Measurements from ENCODE around the gene SH3GLB2. TPM values are rescaled to one million over a fixed set of nuclear protein-coding genes. Genes with fewer than 3 reads are reported as not detected.

Gene SH3GLB2
- total and polyA plus RNA-seq, 2 experiments from 2014 or later = 21.9 to 68.0 TPM

DNA sequence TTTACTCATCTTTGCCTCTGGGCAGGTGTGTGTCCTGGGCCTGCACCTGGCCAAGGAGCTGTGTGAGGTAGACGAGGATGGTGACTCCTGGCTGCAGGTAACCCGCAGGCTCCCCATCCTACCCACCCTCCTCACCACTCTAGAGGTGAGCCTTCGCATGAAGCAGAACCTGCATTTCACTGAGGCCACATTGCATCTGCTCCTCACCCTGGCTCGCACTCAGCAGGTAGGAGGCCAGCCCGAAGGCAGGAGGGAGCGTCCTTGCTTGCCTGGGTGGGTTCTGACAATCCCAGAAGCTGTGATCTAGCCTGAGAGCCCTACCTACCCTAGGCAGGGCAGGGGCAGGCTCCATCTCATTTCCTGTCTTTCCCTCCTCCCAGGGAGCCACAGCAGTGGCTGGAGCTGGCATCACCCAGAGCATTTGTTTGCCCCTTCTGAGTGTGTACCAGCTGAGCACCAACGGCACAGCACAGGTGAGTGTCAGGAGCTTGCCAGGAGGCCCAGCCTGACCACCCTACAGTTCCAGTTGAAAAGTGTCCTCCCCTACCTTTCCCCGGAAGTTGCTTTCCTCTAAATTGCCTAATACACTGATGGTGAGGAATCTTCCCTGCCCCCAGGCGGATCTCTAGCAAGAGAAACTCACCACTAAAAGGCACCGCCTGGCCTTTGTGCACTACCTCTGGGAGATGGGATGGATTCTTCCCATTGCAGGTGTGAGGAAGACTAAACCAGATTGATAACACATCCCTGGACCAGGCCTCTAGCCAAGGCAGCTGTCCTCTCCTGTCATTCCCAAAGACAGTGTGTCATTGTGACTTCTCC lies 26.4 kb downstream of the SH3GLB2 start:
- H3K27me3 ChIP-seq (ENCODE audit: insufficient read depth) = no peaks in the 10 kb centered on the region
- no peak for TF ChIP-seq EZH2 (IDR thresholded peaks at IDR 0.05; ENCODE audit: low read depth, unreplicated experiment)
- TF ChIP-seq, protein P1, sequence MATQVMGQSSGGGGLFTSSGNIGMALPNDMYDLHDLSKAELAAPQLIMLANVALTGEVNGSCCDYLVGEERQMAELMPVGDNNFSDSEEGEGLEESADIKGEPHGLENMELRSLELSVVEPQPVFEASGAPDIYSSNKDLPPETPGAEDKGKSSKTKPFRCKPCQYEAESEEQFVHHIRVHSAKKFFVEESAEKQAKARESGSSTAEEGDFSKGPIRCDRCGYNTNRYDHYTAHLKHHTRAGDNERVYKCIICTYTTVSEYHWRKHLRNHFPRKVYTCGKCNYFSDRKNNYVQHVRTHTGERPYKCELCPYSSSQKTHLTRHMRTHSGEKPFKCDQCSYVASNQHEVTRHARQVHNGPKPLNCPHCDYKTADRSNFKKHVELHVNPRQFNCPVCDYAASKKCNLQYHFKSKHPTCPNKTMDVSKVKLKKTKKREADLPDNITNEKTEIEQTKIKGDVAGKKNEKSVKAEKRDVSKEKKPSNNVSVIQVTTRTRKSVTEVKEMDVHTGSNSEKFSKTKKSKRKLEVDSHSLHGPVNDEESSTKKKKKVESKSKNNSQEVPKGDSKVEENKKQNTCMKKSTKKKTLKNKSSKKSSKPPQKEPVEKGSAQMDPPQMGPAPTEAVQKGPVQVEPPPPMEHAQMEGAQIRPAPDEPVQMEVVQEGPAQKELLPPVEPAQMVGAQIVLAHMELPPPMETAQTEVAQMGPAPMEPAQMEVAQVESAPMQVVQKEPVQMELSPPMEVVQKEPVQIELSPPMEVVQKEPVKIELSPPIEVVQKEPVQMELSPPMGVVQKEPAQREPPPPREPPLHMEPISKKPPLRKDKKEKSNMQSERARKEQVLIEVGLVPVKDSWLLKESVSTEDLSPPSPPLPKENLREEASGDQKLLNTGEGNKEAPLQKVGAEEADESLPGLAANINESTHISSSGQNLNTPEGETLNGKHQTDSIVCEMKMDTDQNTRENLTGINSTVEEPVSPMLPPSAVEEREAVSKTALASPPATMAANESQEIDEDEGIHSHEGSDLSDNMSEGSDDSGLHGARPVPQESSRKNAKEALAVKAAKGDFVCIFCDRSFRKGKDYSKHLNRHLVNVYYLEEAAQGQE (IDR thresholded peaks at IDR 0.05; ENCODE audit: unreplicated experiment) = no peak
- no peak for TF ChIP-seq CTCF (conservative IDR thresholded peaks at IDR 0.05; ENCODE audit: low read depth in 2 of 2)
- no peak for TF ChIP-seq NANOG (IDR thresholded peaks at IDR 0.05; ENCODE audit: borderline replicate concordance)
- TF ChIP-seq EZH2phosphoT487 (IDR thresholded peaks at IDR 0.05; ENCODE audit: unreplicated experiment) = no peak
- TF ChIP-seq CREB1 (CRISPR knock-in tag; IDR thresholded peaks at IDR 0.05; ENCODE audit: low read depth) = no peak
- TF ChIP-seq ZNF114 (CRISPR knock-in tag; IDR thresholded peaks at IDR 0.05) = no peak
- TF ChIP-seq, protein P2, sequence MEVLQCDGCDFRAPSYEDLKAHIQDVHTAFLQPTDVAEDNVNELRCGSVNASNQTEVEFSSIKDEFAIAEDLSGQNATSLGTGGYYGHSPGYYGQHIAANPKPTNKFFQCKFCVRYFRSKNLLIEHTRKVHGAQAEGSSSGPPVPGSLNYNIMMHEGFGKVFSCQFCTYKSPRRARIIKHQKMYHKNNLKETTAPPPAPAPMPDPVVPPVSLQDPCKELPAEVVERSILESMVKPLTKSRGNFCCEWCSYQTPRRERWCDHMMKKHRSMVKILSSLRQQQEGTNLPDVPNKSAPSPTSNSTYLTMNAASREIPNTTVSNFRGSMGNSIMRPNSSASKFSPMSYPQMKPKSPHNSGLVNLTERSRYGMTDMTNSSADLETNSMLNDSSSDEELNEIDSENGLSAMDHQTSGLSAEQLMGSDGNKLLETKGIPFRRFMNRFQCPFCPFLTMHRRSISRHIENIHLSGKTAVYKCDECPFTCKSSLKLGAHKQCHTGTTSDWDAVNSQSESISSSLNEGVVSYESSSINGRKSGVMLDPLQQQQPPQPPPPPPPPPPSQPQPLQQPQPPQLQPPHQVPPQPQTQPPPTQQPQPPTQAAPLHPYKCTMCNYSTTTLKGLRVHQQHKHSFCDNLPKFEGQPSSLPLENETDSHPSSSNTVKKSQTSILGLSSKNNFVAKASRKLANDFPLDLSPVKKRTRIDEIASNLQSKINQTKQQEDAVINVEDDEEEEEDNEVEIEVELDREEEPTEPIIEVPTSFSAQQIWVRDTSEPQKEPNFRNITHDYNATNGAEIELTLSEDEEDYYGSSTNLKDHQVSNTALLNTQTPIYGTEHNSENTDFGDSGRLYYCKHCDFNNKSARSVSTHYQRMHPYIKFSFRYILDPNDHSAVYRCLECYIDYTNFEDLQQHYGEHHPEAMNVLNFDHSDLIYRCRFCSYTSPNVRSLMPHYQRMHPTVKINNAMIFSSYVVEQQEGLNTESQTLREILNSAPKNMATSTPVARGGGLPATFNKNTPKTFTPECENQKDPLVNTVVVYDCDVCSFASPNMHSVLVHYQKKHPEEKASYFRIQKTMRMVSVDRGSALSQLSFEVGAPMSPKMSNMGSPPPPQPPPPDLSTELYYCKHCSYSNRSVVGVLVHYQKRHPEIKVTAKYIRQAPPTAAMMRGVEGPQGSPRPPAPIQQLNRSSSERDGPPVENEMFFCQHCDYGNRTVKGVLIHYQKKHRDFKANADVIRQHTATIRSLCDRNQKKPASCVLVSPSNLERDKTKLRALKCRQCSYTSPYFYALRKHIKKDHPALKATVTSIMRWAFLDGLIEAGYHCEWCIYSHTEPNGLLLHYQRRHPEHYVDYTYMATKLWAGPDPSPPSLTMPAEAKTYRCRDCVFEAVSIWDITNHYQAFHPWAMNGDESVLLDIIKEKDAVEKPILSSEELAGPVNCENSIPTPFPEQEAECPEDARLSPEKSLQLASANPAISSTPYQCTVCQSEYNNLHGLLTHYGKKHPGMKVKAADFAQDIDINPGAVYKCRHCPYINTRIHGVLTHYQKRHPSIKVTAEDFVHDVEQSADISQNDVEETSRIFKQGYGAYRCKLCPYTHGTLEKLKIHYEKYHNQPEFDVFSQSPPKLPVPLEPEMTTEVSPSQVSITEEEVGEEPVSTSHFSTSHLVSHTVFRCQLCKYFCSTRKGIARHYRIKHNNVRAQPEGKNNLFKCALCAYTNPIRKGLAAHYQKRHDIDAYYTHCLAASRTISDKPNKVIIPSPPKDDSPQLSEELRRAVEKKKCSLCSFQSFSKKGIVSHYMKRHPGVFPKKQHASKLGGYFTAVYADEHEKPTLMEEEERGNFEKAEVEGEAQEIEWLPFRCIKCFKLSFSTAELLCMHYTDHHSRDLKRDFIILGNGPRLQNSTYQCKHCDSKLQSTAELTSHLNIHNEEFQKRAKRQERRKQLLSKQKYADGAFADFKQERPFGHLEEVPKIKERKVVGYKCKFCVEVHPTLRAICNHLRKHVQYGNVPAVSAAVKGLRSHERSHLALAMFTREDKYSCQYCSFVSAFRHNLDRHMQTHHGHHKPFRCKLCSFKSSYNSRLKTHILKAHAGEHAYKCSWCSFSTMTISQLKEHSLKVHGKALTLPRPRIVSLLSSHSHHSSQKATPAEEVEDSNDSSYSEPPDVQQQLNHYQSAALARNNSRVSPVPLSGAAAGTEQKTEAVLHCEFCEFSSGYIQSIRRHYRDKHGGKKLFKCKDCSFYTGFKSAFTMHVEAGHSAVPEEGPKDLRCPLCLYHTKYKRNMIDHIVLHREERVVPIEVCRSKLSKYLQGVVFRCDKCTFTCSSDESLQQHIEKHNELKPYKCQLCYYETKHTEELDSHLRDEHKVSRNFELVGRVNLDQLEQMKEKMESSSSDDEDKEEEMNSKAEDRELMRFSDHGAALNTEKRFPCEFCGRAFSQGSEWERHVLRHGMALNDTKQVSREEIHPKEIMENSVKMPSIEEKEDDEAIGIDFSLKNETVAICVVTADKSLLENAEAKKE (CRISPR knock-in tag; IDR thresholded peaks at IDR 0.05) = no peak
- TF ChIP-seq ZNF331 (CRISPR knock-in tag; IDR thresholded peaks at IDR 0.05; ENCODE audit: low read depth) = no peak
- TF ChIP-seq POLR2AphosphoS5 (IDR thresholded peaks at IDR 0.05; ENCODE audit: low read depth) = no peak
- no peak for TF ChIP-seq JUNB (IDR thresholded peaks at IDR 0.05; ENCODE audit: unreplicated experiment)
- TF ChIP-seq STAT1 (IDR thresholded peaks at IDR 0.05; ENCODE audit: unreplicated experiment) = no peak
- TF ChIP-seq ETS1 (IDR thresholded peaks at IDR 0.05) = no peak
- H3K36me3 ChIP-seq (ENCODE audit: insufficient read depth) = peaks cover 35% of the 10 kb centered on the region
- no peak overlapping the region for H3K27ac ChIP-seq (ENCODE audit: low read depth)
- no peak overlapping the region for H3K4me3 ChIP-seq
- no peak for ATAC-seq
- peaks cover 19% of the 10 kb centered on the region; the same call in 1 of the 2 replicates for H3F3A ChIP-seq (replicated peaks; ENCODE audit: low read depth)
- peaks cover 12% of the 10 kb centered on the region for H4K20me1 ChIP-seq (replicated peaks; ENCODE audit: insufficient read depth)
- no peaks in the 10 kb centered on the region for H3K9me2 ChIP-seq (ENCODE audit: insufficient read depth)
- Mint-ChIP-seq H3K9me3 (no peaks in the 10 kb centered on the region), H3K27me3 (ENCODE audit: insufficient read depth, low read depth, poor library complexity) (peaks cover 12% of the 10 kb centered on the region), H3K4me1 (no peaks in the 10 kb centered on the region), H3K4me3 (no peak overlapping the region), H3K27ac (no peak overlapping the region), H3K36me3 (ENCODE audit: low read depth) (peaks cover 95% of the 10 kb centered on the region)
- DNase-seq (ENCODE audit: low spot score) = no peak
- no peak overlapping the region for H2AFZ ChIP-seq
- H3K4me1 ChIP-seq (ENCODE audit: insufficient read depth) = no peaks in the 10 kb centered on the region
- no peaks in the 10 kb centered on the region for H3K79me2 ChIP-seq (replicated peaks; ENCODE audit: insufficient read depth)
- no peak overlapping the region for H3K4me2 ChIP-seq
